Stimulated activated naive CD4-positive, alpha-beta T cell (primary cell): ENCODE data around the gene LEPR.
"Not testable (repeated sequence)": the region's sequence is repeated elsewhere in the genome, so short reads cannot be mapped to it uniquely, and the experiment has no call there.

Source experiments
- DNase-seq, 6 experiments: peaks; one replicate each; lab custom pipeline; 2025; lab: John Stamatoyannopoulos, UW

Gene LEPR

DNA sequence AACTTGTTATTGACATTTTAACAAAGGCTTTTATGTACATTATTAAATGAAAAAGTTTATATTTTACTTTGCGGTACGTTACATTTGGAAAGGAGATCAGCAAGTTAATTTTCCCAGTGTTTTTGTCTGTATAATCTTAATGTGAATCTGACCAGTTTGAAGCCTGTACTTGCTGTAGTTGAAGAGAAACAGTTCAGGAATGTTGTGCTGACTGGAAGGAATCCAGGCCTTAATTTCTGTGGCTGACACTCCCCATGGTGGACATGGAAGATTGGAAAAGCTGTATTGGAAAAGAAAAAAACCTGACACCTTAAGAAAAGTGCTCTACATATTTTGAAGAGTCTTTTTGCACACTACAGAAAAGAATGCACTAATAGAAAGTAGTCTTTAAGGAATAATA, 15.5 kb downstream of the LEPR start:
- DNase-seq, result no peak

DNA sequence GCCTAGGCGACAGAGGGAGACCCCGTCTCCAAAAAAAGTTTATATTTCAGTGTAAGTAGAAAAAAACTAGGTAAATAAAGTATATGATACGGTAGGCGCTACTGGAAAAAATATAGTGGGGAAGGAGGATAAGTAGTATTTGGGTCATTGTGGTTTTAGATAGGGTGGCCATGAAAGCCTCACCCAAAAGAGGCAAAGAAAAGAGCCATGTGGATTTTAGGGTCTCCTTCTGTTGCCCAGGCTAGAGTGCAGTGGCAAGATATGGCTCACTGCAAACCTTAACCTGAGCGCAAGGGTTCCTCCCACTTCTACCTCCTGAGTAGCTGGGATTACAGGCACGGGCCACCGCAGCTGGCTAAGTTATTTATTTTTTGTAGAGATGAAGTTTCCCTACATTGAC, 17.1 kb downstream of the LEPR start:
- no peak for DNase-seq

DNA sequence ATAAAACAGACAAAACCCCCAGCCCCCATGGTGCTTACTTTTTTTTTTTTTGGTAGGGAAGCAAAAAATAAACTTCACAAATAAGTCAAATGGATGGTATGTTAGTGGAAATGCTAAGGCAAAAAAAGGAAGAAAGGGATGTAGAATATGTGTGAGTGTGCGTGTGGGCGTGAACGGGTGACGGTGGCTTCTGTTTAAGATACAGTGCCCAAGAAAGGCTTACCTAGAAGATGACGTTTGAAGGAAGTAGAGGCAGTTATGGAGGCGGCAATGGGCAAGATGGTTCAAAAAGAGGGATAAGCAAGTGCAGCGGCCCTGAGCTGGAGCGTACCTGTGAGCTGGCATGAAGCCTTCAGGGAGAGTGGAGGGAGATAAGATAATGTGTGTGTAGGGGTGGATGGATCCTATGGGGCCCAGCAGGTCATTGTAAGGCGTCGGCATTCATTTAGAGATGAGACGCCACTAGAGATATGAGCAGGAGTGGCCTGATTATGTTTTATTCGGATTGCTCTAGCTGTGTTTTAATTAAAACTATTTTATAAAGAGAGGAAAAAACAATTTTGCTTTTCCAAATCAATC, 19.9 kb downstream of the LEPR start:
- no peak for DNase-seq

DNA sequence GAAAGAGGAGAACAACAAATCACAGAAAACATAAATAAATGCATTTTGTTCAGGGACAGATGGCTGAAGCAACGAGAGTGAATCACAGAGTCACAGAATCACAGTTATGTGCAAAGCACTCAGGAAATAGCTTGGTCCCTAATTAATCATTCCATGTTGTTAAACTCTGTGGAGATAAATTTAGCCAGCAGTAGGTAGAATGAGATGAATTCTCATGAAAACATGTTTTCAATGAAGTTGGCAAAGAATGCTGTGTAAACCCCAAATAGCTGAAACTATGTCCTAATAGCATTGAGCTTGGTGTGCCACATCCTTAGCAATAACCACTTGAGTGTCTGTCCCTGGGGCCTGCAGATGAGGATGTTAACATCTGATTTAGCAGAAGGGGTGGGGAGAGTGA, 20.4 kb downstream of the LEPR start:
- DNase-seq, result no peak

DNA sequence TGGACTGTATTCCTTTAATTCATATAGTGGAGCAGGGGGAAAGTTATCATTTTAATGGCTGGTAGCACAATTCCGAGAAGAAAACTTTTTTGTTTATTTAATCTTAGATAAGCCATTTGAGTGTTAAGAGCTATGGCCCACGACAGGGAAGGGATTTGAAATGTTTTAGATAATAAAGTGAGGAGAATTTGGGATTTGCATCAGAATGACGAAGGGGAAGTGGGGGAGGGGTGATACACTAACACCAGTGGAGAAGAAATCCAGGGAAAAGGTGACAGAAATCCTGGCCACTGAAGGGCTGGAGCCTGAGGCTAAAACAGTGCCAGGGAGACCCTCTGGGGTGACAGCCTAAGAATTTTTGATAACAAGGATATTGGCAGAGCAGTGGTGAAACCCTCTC, 21.0 kb downstream of the LEPR start:
- DNase-seq, result no peak

DNA sequence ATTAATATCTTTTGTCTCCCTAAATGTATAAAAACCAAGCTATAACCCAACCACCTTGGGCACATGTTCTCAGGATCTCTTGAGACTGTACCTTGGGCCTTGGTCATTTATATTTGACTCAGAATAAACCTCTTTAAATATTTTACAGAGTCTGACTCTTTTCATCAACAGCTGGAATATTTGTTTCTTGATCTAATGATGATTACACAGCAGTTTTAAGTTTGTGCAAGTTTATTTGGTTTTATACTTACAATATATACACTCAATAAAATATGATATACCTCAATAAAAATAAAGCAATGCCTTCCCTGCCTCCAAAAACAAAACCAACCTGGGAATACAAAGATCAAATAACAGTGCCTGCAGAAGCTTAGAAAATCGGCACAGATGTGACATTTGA, 22.0 kb downstream of the LEPR start:
- no peak for DNase-seq

DNA sequence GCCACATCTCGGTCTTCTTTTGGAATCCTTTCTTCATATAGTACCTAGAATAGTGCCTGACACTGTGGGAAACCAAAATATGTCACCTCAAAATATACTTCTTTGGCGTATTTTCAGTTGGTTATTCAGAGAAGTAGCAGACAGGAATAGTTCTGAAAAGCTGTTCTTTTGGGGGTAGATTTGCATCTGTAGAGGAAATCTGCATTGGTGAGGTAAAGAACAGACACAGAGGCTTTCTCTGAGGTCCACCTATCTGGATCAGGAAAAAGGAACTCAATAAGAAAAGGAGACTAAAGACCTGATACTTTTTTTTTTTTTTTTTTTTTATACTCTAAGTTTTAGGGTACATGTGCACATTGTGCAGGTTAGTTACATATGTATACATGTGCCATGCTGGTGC, 23.2 kb downstream of the LEPR start:
- DNase-seq, result no peak

DNA sequence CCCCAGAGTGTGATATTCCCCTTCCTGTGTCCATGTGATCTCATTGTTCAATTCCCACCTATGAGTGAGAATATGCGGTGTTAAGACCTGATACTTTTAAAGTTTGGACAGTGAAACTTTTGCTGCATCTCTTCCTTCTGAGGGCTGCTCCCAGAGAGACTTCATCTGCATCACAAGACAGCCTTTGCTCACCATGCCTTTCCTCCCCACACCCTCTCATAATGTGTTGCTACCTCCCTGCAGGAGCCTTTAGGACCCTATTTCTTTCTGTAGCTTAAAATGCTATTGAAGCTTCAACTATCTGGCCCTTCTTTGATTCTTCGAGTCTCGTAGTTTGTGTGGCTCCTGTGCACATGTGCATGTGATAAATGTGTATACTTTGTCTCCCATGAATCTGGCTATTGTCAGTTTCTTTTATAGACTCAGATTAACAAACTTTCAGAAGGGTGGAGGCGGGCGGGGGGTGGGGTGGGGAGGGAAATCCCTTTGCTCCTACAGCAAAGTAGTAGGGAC, 23.7 kb downstream of the LEPR start:
- DNase-seq, result no peak

DNA sequence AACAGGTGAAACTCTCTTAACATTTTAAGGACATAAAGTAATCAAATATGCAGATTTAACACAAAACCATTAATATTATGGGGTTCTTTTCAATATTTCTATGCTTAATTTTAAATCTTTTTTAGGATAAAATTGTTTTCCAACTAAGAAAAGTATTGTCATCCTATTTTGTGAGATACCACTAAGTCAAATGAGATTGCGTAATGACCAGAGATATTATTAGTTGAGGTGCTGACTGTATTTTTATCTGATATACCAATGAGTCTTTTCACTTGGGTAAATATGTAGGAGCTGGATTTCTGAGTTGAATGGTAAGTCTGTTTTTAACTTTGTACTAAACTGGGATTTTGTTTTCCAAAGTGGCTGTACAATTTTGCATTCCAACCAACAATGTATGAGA, 25.4 kb downstream of the LEPR start:
- no peak for DNase-seq

DNA sequence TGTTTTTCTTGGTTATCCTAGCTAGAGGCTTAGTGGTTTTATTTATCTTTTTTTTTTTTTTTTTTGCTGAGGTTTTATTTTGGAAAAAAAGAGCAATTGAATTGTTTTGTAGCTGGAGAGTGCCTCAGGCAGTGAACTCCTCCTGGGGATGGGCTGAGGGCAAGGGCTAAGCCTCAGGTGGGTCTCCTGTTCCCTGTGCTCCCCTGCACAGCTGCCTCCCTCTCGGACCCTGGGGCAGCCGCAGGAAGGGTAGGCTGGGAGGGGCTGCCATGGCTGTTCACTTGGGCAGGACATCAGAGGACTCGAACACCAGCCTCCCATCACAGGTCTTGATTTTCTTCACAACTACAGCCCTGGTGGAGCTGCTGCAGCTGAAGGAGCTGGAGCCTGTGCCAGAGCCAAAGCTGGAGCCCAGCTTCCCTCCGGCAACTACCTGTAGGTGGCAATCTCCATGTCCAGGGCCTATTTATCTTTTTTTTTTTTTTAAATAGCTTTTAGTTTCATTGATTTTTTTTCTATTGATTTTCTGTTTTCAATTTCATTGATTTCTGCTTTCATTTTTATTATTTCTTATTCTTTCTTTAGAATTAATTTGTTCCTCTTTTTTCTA, 28.9 kb downstream of the LEPR start:
- no peak for DNase-seq

DNA sequence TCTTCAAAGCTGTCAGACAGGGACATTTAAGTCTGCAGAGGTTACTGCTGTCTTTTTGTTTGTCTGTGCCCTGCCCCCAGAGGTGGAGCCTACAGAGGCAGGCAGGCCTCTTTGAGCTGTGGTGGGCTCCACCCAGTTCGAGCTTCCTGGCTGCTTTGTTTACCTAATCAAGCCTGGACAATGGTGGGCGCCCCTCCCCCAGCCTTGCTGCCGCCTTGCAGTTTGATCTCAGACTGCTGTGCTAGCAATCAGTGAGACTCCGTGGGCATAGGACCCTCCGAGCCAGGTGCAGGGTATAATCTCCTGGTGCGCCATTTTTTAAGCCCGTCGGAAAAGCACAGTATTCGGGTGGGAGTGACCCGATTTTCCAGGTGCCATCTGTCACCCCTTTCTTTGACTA, 35.2 kb downstream of the LEPR start:
- not testable (repeated sequence) for DNase-seq

DNA sequence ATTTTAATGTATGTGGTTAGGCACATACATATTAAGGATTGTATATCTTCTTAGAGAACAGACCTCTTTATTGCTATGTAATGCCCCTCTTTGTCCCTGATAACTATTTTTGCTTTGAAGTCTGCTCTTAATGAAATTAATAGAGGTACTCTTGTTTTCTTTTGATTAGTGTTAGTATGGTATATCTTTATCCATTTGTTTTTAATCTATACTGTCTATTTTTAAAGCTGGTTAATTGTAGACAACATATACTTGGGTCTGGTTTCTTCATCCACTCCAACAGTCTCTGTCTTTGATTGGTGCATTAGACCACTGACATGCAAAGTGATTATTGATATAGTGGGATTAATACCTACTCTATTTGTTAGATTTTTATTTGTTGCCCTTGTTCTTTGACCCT, 36.0 kb downstream of the LEPR start:
- DNase-seq, result no peak

DNA sequence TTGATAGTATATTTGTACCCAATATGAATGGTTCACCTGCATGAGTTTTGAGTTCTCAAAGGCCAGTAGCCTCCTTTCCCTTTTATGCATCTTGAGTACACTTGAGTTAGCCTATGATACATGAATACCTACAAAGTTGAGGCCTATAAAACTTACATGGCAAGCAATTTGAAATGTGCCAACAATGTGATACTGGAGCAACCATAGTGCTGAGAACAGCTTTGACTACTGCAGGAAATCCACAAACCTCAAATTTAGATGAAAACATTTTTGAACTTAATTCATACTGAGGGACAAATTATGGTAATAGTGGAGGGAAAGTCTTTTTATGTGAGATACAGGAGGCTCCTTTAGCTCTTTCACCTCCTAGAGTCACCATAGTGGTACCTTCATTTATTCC, 37.4 kb downstream of the LEPR start:
- peak in 2 of 6 experiments; percentile 6 to 9 for DNase-seq

DNA sequence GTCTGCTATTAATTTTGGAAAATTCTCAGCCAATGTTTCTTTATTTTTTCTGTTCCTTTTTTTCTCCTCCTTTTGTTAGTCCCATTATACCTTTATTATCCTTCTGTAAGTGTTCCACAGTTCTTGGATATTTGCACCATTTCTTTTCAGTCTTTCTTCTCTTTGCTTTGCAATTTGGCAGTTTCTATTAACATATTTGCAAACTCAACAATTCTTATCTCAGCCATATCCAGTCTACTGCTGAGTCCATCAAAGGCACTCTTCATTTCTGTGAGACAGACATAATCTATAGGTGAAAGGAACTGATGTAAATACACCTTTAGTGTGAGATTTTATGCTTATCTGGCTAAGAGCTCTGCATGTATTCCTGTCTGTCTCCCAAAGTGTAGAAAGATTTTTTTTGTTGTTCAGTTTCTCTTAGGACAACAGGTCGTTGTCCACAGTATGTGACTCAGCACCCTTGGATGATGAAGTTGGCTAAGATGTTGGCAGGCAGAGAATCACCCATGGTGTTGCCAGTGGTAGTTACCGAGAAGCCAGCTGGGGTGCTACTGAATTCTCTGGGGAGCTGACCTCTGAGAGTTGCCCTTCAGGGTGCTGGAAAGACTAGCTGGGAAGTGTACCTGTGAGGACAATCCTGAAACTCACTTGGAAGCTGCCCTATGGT, 38.4 kb downstream of the LEPR start:
- DNase-seq, result no peak

DNA sequence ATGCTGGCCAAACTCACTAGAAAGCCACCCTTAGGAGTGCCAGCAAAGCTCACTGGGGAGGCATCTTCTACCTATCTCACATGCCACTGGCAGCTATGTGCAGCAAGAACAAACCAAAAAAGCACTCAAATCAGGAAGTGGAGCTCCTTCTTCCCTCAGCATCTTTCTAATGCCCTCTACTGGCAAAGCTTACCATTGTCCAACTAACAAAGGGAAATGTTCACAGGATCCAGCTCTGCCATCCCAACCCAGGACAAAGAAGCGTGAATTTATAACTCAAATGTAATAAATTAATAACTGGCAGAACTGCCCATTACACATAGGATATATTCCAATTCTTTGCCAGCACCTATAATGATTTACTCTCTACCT, 38.9 kb downstream of the LEPR start:
- DNase-seq, result peak in 1 of 6 experiments; percentile 5

DNA sequence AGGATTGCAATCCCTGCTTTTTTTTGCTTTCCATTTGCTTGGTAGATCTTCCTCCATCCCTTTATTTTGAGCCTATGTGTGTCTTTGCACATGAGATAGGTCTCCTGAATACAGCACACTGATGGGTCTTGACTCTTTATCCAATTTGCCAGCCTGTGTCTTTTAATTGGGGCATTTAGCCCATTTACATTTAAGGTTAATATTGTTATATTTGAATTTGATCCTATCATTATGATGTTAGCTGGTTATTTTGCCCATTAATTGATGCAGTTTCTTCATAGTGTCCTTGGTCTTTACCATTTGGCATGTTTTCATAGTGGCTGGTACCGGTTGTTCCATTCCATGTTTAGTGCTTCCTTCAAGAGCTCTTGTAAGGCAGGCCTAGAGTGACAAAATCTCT, 45.4 kb downstream of the LEPR start:
- not testable (repeated sequence) for DNase-seq

DNA sequence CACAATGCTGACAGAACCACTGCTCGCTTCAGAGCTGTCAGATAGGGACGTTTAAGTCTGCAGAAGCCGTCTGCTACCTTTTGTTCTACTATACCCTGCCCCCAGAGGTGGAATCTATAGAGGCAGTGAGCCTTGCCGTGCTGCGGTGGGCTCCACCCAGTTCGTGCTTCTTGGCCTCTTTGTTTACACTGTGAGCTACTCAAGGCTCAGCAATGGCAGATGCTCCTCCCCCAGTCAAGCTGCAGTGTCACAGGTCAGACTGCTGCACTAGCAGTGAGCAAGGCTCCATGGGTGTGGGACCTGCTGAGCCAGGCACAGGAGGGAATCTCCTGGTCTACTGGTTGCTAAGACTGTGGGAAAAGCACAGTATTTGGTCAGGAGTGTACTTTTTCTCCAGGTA, 47.1 kb downstream of the LEPR start:
- DNase-seq, result no peak

DNA sequence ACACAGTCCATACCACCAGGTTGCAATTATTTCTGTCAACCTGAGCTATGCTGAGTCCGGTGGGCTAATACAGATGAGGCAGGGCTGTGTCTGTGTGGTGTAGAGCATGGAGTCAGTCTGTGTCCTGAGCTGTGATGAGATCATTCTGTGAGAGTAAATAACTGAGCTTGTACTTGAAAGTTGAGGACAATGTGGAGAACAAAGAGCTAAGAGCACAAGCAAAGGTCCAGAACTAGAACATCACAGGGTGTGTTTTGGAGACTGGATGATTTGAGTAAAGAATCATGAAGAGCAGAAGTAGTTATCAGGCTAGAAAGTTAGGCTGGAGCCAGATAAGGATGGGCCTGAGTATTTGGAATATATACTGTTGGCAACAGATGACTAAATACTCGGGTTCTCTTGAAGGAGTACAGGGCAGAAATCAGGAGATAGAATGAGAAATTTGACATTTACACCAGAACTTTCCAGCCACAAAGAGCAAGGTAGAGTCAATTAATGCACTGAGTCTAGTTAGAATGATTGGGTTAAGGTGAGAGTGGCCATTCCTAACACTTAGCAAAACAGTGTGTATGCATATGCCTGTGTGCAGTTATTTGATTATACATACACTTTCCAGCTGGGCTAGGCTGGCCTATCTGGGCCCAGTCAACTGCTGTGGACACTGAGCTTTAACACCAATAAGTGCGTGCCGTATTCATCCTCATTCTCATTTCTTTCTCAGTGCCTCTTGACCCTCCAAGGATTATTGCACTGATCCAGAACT, 48.8 kb downstream of the LEPR start:
- no peak for DNase-seq

DNA sequence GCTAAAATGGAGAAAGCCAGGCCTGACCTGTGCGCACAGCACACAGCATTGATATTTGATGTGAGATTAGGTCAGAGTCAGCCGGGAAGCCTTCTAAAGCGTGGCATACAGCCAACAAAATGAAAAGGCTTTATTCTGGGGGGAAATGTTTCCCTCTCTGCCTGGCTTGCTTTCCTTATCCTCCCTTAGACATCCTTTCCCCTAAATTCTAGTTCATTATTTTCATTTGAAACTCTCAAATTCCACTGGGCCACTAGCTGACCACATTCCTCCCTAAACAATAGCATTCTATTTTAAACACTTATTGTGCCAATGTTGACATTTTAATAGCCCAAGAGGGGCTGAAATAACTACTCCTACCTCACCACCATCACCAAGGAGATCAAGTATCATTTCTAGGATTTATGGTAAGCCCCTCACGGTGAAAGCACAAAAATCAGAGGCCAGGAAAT, 49.4 kb downstream of the LEPR start:
- DNase-seq, result no peak
